B cell (primary cell): ENCODE data around the gene TGFBI. TPM values are rescaled to one million over a fixed set of nuclear protein-coding genes. Genes with fewer than 3 reads are reported as not detected.

Experiments
- ATAC-seq: fragments of 200-7000 bp; cut with Tn5 transposase; one replicate; pipeline ENCODE4 v1.10.0; 2021; ENCODE audit warnings: low read depth, mild to moderate bottlenecking, moderate number of reproducible peaks, moderate library complexity
- CTCF ChIA-PET: fragments of 350-600 bp; sonication (Branson Sonifier 250); formaldehyde crosslinking; loops from one replicate; lab custom pipeline; 2021; ENCODE audit warnings: antibody characterized with exemption, inconsistent platforms; lab: Charles Lee
- POLR2A ChIA-PET: fragments of 350-600 bp; sonication (Branson Sonifier 250); formaldehyde crosslinking; loops from one replicate; lab custom pipeline; 2021; ENCODE audit warnings: antibody characterized with exemption; lab: Charles Lee
- DNase-seq: peaks from one replicate; pipeline ENCODE4 v3.0.0; 2013
- H2AFZ ChIP-seq: 2 replicates; pipeline ENCODE4 v1.6.1; 2012; ENCODE audit warnings: mild to moderate bottlenecking, low read depth, low read length; ENCODE audit not compliant: insufficient read depth, poor library complexity, severe bottlenecking
- H3K27ac ChIP-seq, 2 donors: 1 replicate in 1 of 2; 2 replicates in 1 of 2; pipeline ENCODE4 v1.5.1; 2012 to 2013; ENCODE audit warnings: low read length in 2 of 2, mild to moderate bottlenecking in 2 of 2, moderate library complexity in 1 of 2
- H3K27me3 ChIP-seq, 4 experiments: fragments of 200-600 bp in 1 of 4; sonication (generic) in 1 of 4; replicated peaks in 1 of 4; 1 replicate in 2 of 4; 2 replicates in 2 of 4; pipeline versions ENCODE4 v1.6.1 to v1.7.0; 2013 to 2016; ENCODE audit warnings: low read length in 3 of 4, mild to moderate bottlenecking in 2 of 4, mixed read lengths in 1 of 4, moderate library complexity in 1 of 4; ENCODE audit not compliant: insufficient read depth in 4 of 4, control insufficient read depth in 3 of 4; ENCODE audit errors: control extremely low read depth in 1 of 4
- H3K36me3 ChIP-seq, 2 experiments: replicated peaks in 1 of 2; 1 replicate in 1 of 2; 2 replicates in 1 of 2; pipeline versions ENCODE4 v1.6.1 to v1.7.1; 2013; ENCODE audit warnings: low read length in 1 of 2; ENCODE audit not compliant: insufficient read depth in 2 of 2, control insufficient read depth in 1 of 2; ENCODE audit errors: control extremely low read depth in 1 of 2, extremely low read depth in 1 of 2
- H3K4me1 ChIP-seq, 2 donors: fragments of 200-600 bp in 1 of 2; sonication (generic) in 1 of 2; 1 replicate in 1 of 2; 2 replicates in 1 of 2; pipeline versions ENCODE4 v1.5.1 to v1.6.1; 2013 to 2017; ENCODE audit warnings: low read length in 2 of 2; ENCODE audit not compliant: control insufficient read depth in 2 of 2, insufficient read depth in 2 of 2
- H3K4me2 ChIP-seq: replicated peaks from 2 replicates; pipeline ENCODE3; 2012; ENCODE audit warnings: mild to moderate bottlenecking, low read depth, low read length; ENCODE audit not compliant: poor library complexity, severe bottlenecking
- H3K4me3 ChIP-seq, 5 experiments: fragments of 200-600 bp in 1 of 5; sonication (generic) in 1 of 5; 1 replicate in 3 of 5; 2 replicates in 2 of 5; pipeline versions ENCODE4 v1.5.1 to v1.7.0; 2011 to 2016; ENCODE audit warnings: low read length in 4 of 5, mild to moderate bottlenecking in 4 of 5, low read depth in 2 of 5, control low read depth in 1 of 5, moderate library complexity in 1 of 5; ENCODE audit not compliant: insufficient read depth in 1 of 5; ENCODE audit errors: control extremely low read depth in 1 of 5, extremely low read depth in 1 of 5
- H3K79me2 ChIP-seq: fragments of 200-600 bp; sonication (generic); one replicate; pipeline ENCODE4 v1.6.0; 2016; ENCODE audit warnings: low read length; ENCODE audit not compliant: control insufficient read depth, insufficient read depth
- H3K9ac ChIP-seq: fragments of 200-600 bp; sonication (generic); 2 replicates; pipeline ENCODE4 v1.6.1; 2017; ENCODE audit warnings: mild to moderate bottlenecking, low read length, moderate library complexity
- H3K9me3 ChIP-seq, 3 donors: one replicate each; pipeline versions ENCODE4 v1.6.1 to v1.7.1; 2013; ENCODE audit warnings: low read length in 2 of 3; ENCODE audit not compliant: control insufficient read depth in 2 of 3, insufficient read depth in 1 of 3; ENCODE audit errors: control extremely low read depth in 1 of 3
- H4K20me1 ChIP-seq: 2 replicates; pipeline ENCODE4 v1.6.0; 2012; ENCODE audit warnings: mild to moderate bottlenecking, low read length; ENCODE audit not compliant: insufficient read depth, control insufficient read depth, poor library complexity, severe bottlenecking
- H3K27ac Mint-ChIP-seq: one replicate; pipeline ENCODE4 v1.8.0; 2021; ENCODE audit warnings: mixed read lengths
- H3K27me3 Mint-ChIP-seq: one replicate; pipeline ENCODE4 v1.8.0; 2021; ENCODE audit warnings: mixed read lengths
- H3K4me1 Mint-ChIP-seq: one replicate; pipeline ENCODE4 v1.8.0; 2021; ENCODE audit warnings: mixed read lengths
- H3K4me3 Mint-ChIP-seq: one replicate; pipeline ENCODE4 v1.8.0; 2021; ENCODE audit warnings: mixed read lengths
- H3K9me3 Mint-ChIP-seq: one replicate; pipeline ENCODE4 v1.8.0; 2022; ENCODE audit warnings: mixed read lengths; ENCODE audit not compliant: insufficient read depth
- CTCF ChIP-seq: fragments of 200-600 bp; IDR thresholded peaks from one replicate; pipeline ENCODE4 v1.8.0; 2022; ENCODE audit warnings: antibody characterized with exemption, mild to moderate bottlenecking
- EZH2 ChIP-seq: IDR thresholded peaks from 2 replicates; pipeline ENCODE4 v1.6.1; 2012; ENCODE audit warnings: borderline replicate concordance, low read depth, mild to moderate bottlenecking, moderate library complexity, low read length; ENCODE audit not compliant: insufficient read depth, poor library complexity, severe bottlenecking
- WGBS: methylation state at CpG from one replicate; pipeline ENCODE4 v1.1.5; 2013; ENCODE audit warnings: missing lambda C conversion rate; ENCODE audit not compliant: insufficient coverage; 5-methylcytosine and 5-hydroxymethylcytosine counted together
- intact Hi-C: fragments of 100-400 bp; cut with micrococcal nuclease; formaldehyde crosslinking; loops from one replicate; pipeline ENCODE4 v1.10.0; 2022
- polyA plus RNA-seq: library from polyadenylated mRNA; depleted of rRNA; stranded (reverse); fragments of >200 nt; gene quantifications from 2 replicates; pipeline ENCODE4 v1.2.3, GENCODE V29; 2012
- total RNA-seq, 2 donors: library from RNA; stranded (reverse); fragments of 120-200 nt in 1 of 2; gene quantifications; 1 replicate in 1 of 2; 2 replicates in 1 of 2; pipeline versions ENCODE4 v1.2.3 to v1.2.4, GENCODE V29; 2013 to 2022

Gene TGFBI
- total and polyA plus RNA-seq, 2 donors (not counting 1 experiment from before 2014, with no cell fraction given) = 3.7 to 4.5 TPM

DNA sequence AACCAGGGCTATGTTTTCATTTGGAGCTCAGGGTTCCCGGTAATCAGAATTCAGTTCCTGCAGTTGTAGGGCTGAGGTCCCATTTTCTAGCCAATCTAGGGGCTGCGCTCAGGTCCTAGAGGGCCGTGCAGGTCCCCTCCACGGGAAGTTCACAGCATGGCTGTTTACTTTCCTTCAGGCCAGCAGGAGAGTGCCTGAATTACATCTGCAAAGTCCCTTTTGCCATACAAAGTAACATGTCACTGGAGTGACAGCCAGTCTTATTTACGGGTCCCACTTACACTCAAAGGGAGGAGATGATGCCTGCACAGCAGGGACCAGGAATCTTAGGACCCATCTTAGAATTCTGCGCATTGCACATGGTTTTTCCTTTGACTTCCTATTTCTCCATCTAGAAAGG, 29.9 kb upstream of the TGFBI start:
- ChIA-PET CTCF (no interaction called here), POLR2A (no interaction called here)
- Histone ChIP-seq H3K9me3 (no peaks in the 10 kb centered on the region), H3K9ac (no peak overlapping the region), H3K4me2 (no peak overlapping the region), H3K36me3 (no peaks in the 10 kb centered on the region), H2AFZ (no peak overlapping the region), H3K27ac (no peak overlapping the region), H3K27me3 (peaks cover 0 to 18% (median 0%) of the 10 kb centered on the region in 4 experiments), H4K20me1 (no peaks in the 10 kb centered on the region), H3K4me3 (no peak overlapping the region), H3K79me2 (no peaks in the 10 kb centered on the region), H3K4me1 (no peaks in the 10 kb centered on the region)
- intact Hi-C loops = no loop called here
- H3K4me1 Mint-ChIP-seq = no peaks in the 10 kb centered on the region
- H3K27ac Mint-ChIP-seq = no peak overlapping the region
- DNase-seq (no peak), ATAC-seq (no peak)
- TF ChIP-seq EZH2 = no peak
- no peak for TF ChIP-seq CTCF
- H3K4me3 Mint-ChIP-seq = no peak overlapping the region
- H3K9me3 Mint-ChIP-seq = peaks cover 3% of the 10 kb centered on the region
- peaks cover 41% of the 10 kb centered on the region for H3K27me3 Mint-ChIP-seq
- 93% methylated on average over 6 of the region's 6 CpGs for WGBS

GRCh38 chr5:135999406-136000139, 29.2 kb upstream of the TGFBI start:
- ChIA-PET POLR2A (no interaction called here), CTCF (no interaction called here)
- no peak overlapping the region for H3K9ac ChIP-seq
- no peaks in the 10 kb centered on the region for H3K9me3 ChIP-seq
- no peak overlapping the region for H3K4me3 Mint-ChIP-seq
- H3K9me3 Mint-ChIP-seq = peaks cover 3% of the 10 kb centered on the region
- peaks cover 0 to 18% (median 0%) of the 10 kb centered on the region in 4 experiments for H3K27me3 ChIP-seq
- no peaks in the 10 kb centered on the region for H3K36me3 ChIP-seq
- no peaks in the 10 kb centered on the region for H3K4me1 ChIP-seq
- H3K4me2 ChIP-seq = no peak overlapping the region
- H3K4me3 ChIP-seq = no peak overlapping the region
- 76% methylated on average over 3 of the region's 8 CpGs for WGBS
- no peak for ATAC-seq
- no peaks in the 10 kb centered on the region for H3K4me1 Mint-ChIP-seq
- no peaks in the 10 kb centered on the region for H3K79me2 ChIP-seq
- no peak overlapping the region for H3K27ac ChIP-seq
- TF ChIP-seq CTCF (no peak), EZH2 (no peak)
- H4K20me1 ChIP-seq = no peaks in the 10 kb centered on the region
- no peak overlapping the region for H3K27ac Mint-ChIP-seq
- peaks cover 37% of the 10 kb centered on the region for H3K27me3 Mint-ChIP-seq
- intact Hi-C loops = no loop called here
- no peak overlapping the region for H2AFZ ChIP-seq
- DNase-seq = no peak
